GM23338 (cell line): ENCODE measurements around the gene TRABD2A.
"Not testable (repeated sequence)": the region's sequence is repeated elsewhere in the genome, so short reads cannot be mapped to it uniquely, and the experiment has no call there.

Source experiments
- CREB1 ChIP-seq: fragments of 250-450 bp; sonication (Bioruptor Pico); IDR thresholded peaks from 2 replicates; pipeline ENCODE4 v1.5.0; 2020; ENCODE audit warnings: low read depth, mild to moderate bottlenecking, moderate library complexity
- CTCF ChIP-seq, 2 experiments: fragments of 200-600 bp in 1 of 2; sonication (generic) in 1 of 2; conservative IDR thresholded peaks; 2 replicates each; pipeline versions ENCODE4 v1.5.1 to v1.6.1; 2016 to 2017; ENCODE audit warnings: antibody characterized with exemption in 2 of 2, low read depth in 2 of 2, mild to moderate bottlenecking in 2 of 2, moderate library complexity in 1 of 2
- ETS1 ChIP-seq: IDR thresholded peaks from 2 replicates; pipeline ENCODE4 v1.6.1; 2016; ENCODE audit warnings: antibody characterized with exemption
- EZH2 ChIP-seq: fragments of 200-600 bp; sonication (generic); IDR thresholded peaks from one replicate; pipeline ENCODE4 v1.8.0; 2017; ENCODE audit warnings: antibody characterized with exemption, mild to moderate bottlenecking, low read depth; ENCODE audit not compliant: unreplicated experiment
- EZH2phosphoT487 ChIP-seq: fragments of 200-600 bp; sonication (generic); IDR thresholded peaks from one replicate; pipeline ENCODE4 v1.8.1; 2018; ENCODE audit warnings: antibody characterized with exemption; ENCODE audit not compliant: unreplicated experiment
- JUNB ChIP-seq: IDR thresholded peaks from one replicate; pipeline ENCODE4 v1.6.1; 2016; ENCODE audit warnings: antibody characterized with exemption; ENCODE audit not compliant: unreplicated experiment
- NANOG ChIP-seq: IDR thresholded peaks from 2 replicates; pipeline ENCODE4 v1.6.1; 2016; ENCODE audit warnings: antibody characterized with exemption, borderline replicate concordance
- POLR2AphosphoS5 ChIP-seq: IDR thresholded peaks from 2 replicates; pipeline ENCODE4 v1.6.1; 2016; ENCODE audit warnings: antibody characterized with exemption, low read depth
- REST ChIP-seq: IDR thresholded peaks from one replicate; pipeline ENCODE4 v1.6.1; 2018; ENCODE audit warnings: antibody characterized with exemption; ENCODE audit not compliant: unreplicated experiment
- STAT1 ChIP-seq: IDR thresholded peaks from one replicate; pipeline ENCODE4 v1.6.1; 2016; ENCODE audit warnings: antibody characterized with exemption; ENCODE audit not compliant: unreplicated experiment
- ZNF114 ChIP-seq: fragments of 250-450 bp; sonication (Bioruptor Pico); IDR thresholded peaks from 2 replicates; pipeline ENCODE4 v1.5.0; 2020; ENCODE audit warnings: mild to moderate bottlenecking, moderate library complexity
- ZNF331 ChIP-seq: fragments of 250-450 bp; sonication (Bioruptor Pico); IDR thresholded peaks from 2 replicates; pipeline ENCODE4 v1.5.0; 2020; ENCODE audit warnings: low read depth, mild to moderate bottlenecking, moderate library complexity
- ZNF462 ChIP-seq: fragments of 250-450 bp; sonication (Bioruptor Pico); IDR thresholded peaks from 2 replicates; pipeline ENCODE4 v1.5.0; 2020; ENCODE audit warnings: mild to moderate bottlenecking, moderate library complexity

- not testable (repeated sequence) for TF ChIP-seq EZH2; EZH2phosphoT487; CTCF (conservative IDR thresholded peaks at IDR 0.05; ENCODE audit: low read depth in 2 of 2); POLR2AphosphoS5; REST; CREB1 (CRISPR knock-in tag); JUNB; ETS1; ZNF462 (CRISPR knock-in tag); ZNF114; NANOG; ZNF331; STAT1
These were observed 34.8 kb upstream of the TRABD2A start for GRCh38 chr2:84915675-84916074.
